Activated gamma-delta T cell treated with Interleukin-2 at 50 U/mL for 16 hours (primary cell): Measurements from ENCODE around the gene SEMA4B.
A peak's percentile ranks its signal among the peaks of the same experiment; 100 is the strongest.
"Not testable (repeated sequence)": the region's sequence is repeated elsewhere in the genome, so short reads cannot be mapped to it uniquely, and the experiment has no call there.

Experiments used
- DNase-seq: peaks from one replicate; pipeline ENCODE4 v3.0.0-alpha.2; 2020

The SEMA4B gene

DNA sequence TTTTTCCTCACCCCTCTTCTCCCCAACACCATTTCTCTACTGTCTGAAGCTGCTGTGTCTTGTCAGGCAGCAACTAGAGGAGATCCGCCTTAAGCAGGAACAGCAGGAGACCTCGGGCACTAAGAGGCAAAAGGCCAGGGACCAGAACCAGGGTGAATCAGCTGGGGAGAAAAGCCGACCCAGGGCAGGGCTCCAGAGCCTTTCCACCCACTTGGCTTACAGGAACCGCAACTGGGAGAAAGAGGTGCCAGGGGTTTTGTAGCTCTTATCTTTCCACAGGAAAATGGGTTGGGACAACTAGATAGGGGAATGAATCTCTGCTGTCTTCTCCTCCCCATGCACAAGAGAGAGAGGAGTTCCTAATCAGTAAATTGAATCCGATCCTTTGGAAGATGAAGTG, 61.3 kb downstream of the SEMA4B start:
- DNase-seq = no peak

DNA sequence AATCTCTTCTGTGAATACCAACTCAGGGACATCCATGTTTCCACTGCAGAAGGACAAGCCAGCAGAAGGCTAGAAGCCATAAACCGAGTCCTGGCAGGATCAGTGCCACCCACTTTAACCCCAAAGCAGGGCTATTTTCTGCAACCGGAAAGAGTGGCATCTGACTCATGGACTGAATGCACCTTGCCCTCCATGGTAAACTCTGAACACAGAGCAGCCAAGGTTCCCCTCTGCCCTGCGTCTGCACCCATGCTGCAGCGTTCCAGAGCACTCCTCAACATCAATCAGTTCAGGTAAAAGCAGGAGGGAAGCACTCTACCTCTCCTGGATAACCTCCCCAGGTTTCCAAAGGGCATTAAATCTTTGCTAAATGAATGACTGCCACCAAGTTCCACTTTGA, 63.5 kb downstream of the SEMA4B start:
- peak; percentile 11 for DNase-seq

DNA sequence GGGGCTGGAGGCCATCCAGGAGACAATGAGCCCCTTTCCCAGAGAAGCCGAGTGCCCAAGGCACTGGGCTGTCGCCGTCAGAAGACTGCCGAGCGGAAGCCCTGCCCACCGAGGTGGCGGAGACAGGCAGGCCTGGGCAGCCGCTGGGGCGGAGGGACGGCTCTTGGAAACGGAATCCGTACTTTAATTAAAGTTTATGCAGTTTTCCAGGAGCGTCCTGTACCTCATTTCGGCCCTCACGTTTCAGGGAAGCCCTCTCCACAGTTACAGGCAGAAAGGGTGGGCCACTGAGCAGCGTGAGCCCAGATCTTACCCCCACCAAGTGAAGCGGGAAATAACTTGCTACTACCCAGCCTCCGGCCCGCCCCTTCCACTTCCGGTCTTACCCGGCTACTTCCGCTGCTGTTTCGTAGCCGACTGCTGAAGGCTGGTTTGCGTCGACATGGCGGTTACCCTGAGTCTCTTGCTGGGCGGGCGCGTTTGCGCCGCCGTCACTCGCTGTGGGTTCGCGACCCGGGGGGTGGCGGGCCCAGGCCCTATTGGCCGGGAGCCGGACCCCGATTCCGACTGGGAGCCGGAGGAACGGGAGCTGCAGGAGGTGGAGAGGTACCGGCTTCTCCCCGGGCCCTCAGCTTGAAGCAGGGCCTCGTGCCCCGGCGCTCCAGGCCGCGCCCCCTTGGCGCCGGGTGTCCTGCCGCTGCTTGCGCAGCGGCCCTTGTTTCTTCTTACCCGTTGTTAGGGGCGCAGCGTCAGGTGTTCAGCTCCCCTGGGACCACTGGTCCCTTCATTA, 64.3 kb downstream of the SEMA4B start, which contains the start of gene NGRN:
NGRN (plus strand) TSS at position 402 of the 790 bp plus-strand sequence; CDS start at position 443, 41 bp downstream.
- DNase-seq = peak; percentile 91

DNA sequence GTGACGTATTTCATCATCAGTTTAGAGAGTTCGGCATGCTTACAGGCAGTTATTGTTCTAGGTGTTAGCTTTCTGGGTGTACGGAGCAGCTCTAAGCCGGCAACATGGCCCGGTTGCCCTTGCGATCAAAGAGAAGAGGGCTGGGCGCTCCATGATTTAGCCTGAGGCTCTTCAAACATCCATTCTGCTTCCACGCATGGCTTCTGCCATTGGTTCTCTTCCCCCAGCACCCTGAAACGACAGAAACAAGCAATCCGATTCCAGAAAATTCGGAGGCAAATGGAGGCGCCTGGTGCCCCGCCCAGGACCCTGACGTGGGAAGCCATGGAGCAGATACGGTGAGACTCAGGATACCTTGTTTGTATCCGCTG, 64.9 kb downstream of the SEMA4B start:
- peak; percentile 17 for DNase-seq

- DNase-seq = no peak
Measured at GRCh38 chr15:90266485-90266884, 65.4 kb downstream of the SEMA4B start.

GRCh38 chr15:90268415-90268814, 67.3 kb downstream of the SEMA4B start:
- DNase-seq = no peak

DNA sequence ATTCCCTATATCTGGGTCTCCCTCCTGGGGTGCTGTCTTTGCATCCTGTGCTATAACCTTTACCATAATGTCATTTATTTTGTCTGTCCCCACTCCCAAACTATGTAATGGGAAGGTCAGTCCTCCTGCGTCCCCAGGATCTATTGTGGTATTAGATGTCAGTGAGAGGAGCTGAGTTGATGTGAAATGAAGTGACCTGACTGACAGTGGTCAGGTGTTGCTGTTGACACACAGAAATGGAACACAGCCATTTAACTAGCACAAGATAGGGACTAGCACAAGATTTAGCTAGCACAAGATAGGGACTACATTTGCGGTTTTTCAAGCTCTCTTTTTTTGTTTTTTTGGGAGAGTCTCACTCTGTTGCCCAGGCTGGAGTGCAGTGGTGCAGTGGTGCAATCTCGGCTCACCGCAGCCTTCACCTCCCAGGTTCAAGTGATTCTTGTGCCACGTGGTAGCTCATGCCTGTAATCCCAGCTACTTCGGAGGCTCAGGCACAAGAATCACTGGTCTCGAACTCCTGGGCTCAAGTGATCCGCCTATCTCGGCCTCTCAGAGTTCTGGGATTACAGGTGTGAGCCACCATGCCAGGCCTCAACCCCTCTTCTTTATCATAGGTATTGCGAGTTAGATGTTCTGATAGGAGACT, 69.5 kb downstream of the SEMA4B start:
- DNase-seq = no peak

DNA sequence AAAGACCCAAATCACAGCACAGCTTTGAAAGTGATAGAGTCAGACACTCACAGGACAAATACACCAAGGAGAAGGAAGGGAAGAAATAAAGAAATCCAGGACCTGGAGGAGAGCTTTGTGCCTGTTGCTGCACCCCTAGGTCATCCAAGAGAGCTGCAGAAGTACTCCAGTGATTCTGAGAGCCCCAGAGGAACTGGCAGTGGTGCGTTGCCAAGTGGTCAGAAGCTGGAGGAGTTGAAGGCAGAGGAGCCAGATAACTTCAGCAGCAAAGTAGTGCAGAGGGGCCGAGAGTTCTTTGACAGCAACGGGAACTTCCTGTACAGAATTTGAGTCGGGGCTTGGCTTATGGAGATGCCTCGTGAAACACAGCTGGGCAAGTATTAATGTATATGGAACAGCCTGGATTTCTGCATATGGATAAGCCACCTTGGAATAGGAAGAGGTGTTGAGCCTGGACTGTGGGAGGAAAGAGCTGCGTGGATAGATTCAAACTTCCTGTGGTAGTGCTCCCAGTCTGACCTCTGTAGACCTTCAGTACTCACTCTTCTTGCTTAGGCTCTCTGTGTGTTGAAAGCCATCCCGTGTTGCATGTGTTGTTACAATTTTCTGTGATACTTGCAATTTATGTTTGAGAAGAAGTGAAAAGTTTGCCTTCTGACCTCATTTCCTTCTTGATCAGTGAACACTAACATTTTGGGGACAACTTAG, 70.5 kb downstream of the SEMA4B start:
- DNase-seq = no peak

- DNase-seq = not testable (repeated sequence)
Measured at GRCh38 chr15:90278467-90278866, 77.3 kb downstream of the SEMA4B start.
